ENCODE measurements around the gene TNIK.
"Not testable (repeated sequence)": the region's sequence is repeated elsewhere in the genome, so short reads cannot be mapped to it uniquely, and the experiment has no call there.

TNIK gene

DNA sequence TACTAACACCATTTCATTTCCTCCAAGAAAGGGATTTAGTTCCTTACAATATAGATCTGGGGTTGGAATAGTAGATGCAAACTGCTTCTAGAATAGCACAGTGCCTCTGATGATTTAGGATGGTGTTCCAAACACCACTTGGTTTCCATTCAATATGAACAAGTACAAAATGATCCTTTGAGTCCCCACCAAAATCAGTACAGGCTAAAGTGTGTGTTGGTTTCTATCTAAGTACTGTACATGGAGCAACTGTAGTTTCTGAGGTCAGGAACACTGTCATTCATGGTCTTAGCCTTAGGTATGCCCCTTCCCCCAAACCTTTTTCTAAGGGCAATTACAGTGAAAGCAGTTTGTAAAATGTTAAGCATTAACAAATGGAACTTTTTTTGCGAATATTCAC lies 162.3 kb downstream of the TNIK start:
- no peak for DNase-seq (ENCODE audit: insufficient read length)
- TF ChIP-seq TAF1 (IDR thresholded peaks at IDR 0.05; ENCODE audit: borderline replicate concordance, low read depth, low read length), result no peak
- no peak for TF ChIP-seq POLR2A (IDR thresholded peaks at IDR 0.05; ENCODE audit: low read depth, low read length)
- TF ChIP-seq POLR2AphosphoS5 (IDR thresholded peaks at IDR 0.05; ENCODE audit: low read depth, low read length), result no peak
- FAIRE-seq, result no peak

DNA sequence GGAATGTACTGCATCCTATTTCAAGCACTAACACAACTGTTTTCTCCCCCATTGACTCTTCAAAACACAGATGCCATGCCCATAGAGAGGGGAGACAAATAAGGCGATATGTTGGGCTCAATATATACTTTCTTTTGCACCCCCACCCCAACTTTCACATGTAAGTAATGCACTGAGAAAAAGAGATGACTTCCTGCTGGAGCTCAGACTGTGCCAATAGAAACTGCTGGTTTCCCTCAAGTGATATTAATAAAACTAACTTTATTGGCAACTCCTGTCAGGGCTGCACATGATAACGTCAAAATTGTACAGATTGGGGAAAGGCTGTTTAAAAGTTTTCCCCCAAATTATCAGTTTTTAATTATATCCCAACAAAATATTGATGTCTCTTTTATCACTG lies 163.0 kb downstream of the TNIK start:
- TF ChIP-seq POLR2A (IDR thresholded peaks at IDR 0.05; ENCODE audit: low read depth, low read length), result no peak
- TF ChIP-seq POLR2AphosphoS5 (IDR thresholded peaks at IDR 0.05; ENCODE audit: low read depth, low read length), result no peak
- TF ChIP-seq TAF1 (IDR thresholded peaks at IDR 0.05; ENCODE audit: borderline replicate concordance, low read depth, low read length), result no peak
- no peak for DNase-seq (ENCODE audit: insufficient read length)
- FAIRE-seq, result no peak

DNA sequence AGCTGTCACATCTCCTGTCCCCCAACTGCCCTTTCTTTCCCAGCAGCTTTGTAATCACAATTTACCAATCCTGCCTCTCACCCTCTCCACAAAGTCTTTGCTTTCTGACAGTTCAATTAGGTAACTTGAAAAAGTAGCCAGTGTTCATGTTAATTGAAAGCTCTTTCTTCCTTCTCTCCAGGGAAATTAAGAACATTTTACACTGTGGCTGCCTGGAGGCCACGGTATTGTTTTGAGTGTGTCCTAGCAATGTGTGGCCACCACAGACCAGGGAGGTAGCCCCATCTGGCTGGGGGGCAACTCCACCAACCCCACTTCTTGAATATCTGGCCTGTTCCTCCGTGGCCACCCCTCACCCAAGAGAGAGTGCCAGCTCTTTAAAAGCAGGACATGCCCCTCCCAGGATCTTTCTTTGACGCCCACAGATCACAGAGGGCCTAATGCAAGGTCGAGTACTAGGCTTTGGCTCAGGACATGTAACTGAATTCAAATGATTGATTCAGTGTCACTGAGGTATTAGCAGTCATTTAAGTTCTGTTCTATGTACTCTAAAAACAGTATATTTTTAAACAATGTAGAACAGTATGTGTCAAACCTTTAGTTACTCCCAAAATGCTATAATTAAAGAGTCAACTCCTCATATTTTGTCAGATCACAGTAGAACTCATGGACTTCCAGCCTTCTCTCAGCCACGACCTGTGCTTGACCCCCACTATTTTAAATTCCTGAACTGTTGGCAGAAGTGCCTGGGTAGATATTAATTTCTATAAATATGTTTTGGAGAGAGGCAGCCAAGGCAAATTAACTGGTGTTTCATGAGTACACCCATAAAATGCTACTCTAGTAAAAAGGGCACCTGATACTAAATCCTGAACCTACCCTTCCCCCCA lies 164.5 kb downstream of the TNIK start:
- DNase-seq (ENCODE audit: insufficient read length), result no peak
- peak; percentile 5 for FAIRE-seq
- TF ChIP-seq POLR2AphosphoS5 (IDR thresholded peaks at IDR 0.05; ENCODE audit: low read depth, low read length), result no peak
- no peak for TF ChIP-seq POLR2A (IDR thresholded peaks at IDR 0.05; ENCODE audit: low read depth, low read length)
- no peak for TF ChIP-seq TAF1 (IDR thresholded peaks at IDR 0.05; ENCODE audit: borderline replicate concordance, low read depth, low read length)

DNA sequence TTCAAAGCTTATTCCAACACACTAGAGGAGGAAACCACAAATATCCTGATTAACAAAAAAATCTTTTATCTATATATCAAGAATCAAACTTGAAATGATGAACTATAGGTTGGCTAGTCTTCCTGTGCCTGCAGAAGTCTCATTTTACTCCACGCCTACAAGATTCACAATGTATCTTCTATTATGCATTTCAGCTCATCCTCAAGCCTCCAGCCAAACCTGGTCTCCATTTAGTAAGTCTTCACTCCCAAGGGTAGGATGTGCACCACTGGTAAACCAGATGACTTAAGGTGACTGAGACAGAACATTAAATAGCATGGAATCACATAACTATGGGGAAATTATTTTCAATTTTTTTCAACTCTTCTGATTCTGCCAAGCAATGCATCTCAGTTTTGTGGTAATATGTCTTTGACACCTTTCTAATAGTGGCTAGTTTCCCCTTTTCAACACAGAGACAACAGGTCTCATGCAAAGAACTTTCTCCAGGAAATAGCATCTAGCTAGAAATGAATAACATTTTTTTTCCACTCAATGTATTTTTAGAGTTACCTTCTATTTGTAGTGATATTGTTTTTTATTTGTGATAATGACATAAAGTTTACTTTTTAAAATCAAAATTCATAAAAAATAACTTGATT lies 166.9 kb downstream of the TNIK start:
- TF ChIP-seq TAF1 (IDR thresholded peaks at IDR 0.05; ENCODE audit: borderline replicate concordance, low read depth, low read length) (no peak), POLR2AphosphoS5 (IDR thresholded peaks at IDR 0.05; ENCODE audit: low read depth, low read length) (no peak), POLR2A (IDR thresholded peaks at IDR 0.05; ENCODE audit: low read depth, low read length) (no peak)
- FAIRE-seq (peak; percentile 68), DNase-seq (ENCODE audit: insufficient read length) (no peak)

DNA sequence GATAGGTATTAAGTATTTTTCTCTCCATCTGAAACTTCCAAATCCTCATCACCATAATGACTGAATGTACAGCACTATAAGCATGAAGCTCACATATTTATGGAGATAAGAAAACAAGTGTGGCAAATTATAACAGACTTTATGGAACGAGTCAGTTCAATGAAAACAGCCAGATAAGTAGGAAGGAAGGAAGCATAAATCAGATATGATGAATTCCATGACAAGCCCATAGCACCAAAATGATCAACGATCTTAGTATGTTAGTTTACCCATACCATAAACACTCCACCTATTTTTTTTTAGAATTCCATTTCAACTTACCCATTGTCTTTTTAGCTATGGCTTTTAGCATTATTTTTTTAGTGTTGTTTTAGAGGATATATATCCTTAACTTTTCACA lies 169.5 kb downstream of the TNIK start:
- TF ChIP-seq POLR2A (IDR thresholded peaks at IDR 0.05; ENCODE audit: low read depth, low read length) (no peak), TAF1 (IDR thresholded peaks at IDR 0.05; ENCODE audit: borderline replicate concordance, low read depth, low read length) (no peak), POLR2AphosphoS5 (IDR thresholded peaks at IDR 0.05; ENCODE audit: low read depth, low read length) (no peak)
- FAIRE-seq, result no peak
- no peak for DNase-seq (ENCODE audit: insufficient read length)

DNA sequence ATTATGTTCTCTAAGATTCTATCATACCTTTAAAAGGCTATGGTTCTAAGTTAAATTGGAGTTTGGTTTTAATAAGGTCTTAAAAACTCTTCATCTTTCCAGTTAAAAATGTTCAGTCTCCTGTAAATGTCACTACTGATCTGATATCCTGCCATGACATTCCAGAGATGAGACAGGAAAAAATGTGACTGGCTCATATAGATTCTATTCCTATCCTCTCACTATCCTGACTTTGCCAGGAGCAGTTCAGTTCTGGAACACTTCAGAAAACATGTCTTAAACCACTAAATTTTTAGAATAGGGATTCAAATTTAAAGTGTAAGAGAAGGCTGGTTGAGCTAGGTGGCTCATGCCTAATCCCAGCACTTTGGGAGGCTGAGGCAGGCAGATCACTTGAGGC lies 170.9 kb downstream of the TNIK start:
- no peak for FAIRE-seq
- no peak for DNase-seq (ENCODE audit: insufficient read length)
- TF ChIP-seq POLR2A (IDR thresholded peaks at IDR 0.05; ENCODE audit: low read depth, low read length) (no peak), POLR2AphosphoS5 (IDR thresholded peaks at IDR 0.05; ENCODE audit: low read depth, low read length) (no peak), TAF1 (IDR thresholded peaks at IDR 0.05; ENCODE audit: borderline replicate concordance, low read depth, low read length) (no peak)

DNA sequence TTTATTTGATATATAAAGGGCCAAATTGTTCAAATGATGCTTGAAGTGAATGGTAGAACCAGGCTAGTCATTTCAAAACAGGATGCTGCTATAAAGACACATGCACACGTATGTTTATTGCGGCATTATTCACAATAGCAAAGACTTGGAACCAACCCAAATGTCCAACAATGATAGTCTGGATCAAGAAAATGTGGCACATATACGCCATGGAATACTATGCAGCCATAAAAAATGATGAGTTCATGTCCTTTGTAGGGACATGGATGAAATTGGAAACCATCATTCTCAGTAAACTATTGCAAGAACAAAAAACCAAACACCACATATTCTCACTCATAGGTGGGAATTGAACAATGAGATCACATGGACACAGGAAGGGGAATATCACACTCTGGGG lies 172.4 kb downstream of the TNIK start:
- not testable (repeated sequence) for FAIRE-seq; DNase-seq (ENCODE audit: insufficient read length)

DNA sequence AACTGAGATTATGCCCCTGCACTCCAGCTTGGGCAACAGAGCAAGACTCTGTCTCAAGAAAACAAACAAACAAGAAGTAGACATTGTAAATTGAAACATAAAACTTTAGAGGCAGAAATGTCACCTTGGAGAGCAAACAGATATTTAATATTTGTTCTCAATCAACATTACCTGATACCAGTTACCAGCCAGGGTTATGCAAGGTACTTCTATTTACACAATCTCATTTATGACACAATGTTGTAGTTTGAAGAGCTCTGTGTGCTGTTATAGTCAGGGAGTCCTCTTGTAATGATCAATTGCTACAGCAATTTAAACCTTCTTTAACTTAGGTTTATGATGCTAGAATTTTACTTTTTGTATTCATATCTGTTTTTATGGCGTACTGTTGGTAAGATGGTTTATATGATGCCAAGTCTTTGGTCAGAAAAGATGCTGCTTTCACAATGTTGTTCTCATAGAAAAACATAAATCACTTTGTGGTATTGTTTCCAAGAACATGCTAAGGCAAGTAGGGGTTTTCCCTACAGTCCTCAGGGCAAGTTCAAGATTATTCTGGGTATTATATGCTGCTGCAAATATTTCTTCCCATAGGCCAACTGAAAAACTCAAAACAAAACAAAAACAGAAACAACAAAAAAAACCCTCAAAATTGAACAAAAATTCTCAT lies 173.5 kb downstream of the TNIK start:
- FAIRE-seq, result peak; percentile 92

DNA sequence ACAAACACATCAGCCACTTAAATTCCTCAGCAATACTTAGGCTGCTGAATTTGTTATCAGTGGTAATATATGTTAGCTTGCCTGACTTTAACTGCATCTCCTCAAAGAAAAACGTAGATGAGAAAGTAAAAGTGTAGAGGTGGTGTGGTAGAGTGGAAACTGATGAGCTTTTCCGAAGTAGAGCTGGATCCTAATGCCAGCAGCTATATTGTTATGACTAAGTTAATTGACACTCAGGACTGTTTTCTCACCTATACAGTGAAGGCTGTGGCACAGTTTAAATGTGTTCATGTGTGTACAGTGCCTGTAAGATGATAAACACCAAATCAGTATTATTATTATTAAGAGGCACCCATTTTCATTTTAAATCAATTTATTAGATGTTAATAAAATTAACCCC lies 174.9 kb downstream of the TNIK start:
- FAIRE-seq, result peak; percentile 54
- TF ChIP-seq TAF1 (IDR thresholded peaks at IDR 0.05; ENCODE audit: borderline replicate concordance, low read depth, low read length) (no peak), POLR2AphosphoS5 (IDR thresholded peaks at IDR 0.05; ENCODE audit: low read depth, low read length) (no peak), POLR2A (IDR thresholded peaks at IDR 0.05; ENCODE audit: low read depth, low read length) (no peak)
- DNase-seq (ENCODE audit: insufficient read length), result no peak

More for the DNA sequence above, 173.5 kb downstream of the TNIK start:
- DNase-seq (ENCODE audit: insufficient read length), result no peak
- TF ChIP-seq POLR2AphosphoS5 (IDR thresholded peaks at IDR 0.05; ENCODE audit: low read depth, low read length) (no peak), TAF1 (IDR thresholded peaks at IDR 0.05; ENCODE audit: borderline replicate concordance, low read depth, low read length) (no peak), POLR2A (IDR thresholded peaks at IDR 0.05; ENCODE audit: low read depth, low read length) (no peak)

DNA sequence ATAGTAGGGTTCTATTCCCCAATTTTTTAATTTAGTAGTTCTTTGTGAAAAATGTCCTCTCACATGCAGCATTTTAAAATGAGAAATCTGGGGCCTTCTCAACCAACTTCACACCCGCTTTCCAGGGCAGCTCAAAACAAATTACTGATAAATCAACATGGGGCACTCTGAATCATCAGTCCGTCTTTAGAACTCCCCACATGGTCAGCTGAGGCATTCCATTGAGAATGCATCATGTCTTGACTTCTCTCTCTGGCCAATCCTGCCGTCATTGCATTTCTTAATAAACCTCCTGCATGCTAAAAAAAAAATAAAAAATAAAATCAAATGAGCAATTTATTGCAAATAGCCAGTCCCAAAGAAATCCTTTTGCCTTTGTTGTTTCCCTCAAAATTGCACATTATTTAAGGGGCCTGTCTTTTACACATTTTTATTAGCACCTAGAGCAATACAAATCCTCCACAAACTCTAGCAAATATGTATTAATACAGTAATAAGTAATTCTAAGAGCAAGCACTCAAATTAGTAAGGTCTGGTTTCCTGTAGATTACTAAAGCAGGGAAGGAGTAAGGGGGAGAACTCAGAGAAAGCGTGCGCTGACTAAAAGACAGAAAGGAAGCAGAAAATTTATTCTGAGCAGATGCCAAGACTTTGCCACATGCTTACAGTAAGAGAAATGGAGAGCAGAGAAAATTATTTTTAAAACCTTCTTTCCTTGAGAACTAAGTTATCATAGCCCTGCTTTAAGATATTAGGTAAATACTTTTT lies 175.7 kb downstream of the TNIK start:
- DNase-seq (ENCODE audit: insufficient read length) (no peak), FAIRE-seq (peak; percentile 74)

DNA sequence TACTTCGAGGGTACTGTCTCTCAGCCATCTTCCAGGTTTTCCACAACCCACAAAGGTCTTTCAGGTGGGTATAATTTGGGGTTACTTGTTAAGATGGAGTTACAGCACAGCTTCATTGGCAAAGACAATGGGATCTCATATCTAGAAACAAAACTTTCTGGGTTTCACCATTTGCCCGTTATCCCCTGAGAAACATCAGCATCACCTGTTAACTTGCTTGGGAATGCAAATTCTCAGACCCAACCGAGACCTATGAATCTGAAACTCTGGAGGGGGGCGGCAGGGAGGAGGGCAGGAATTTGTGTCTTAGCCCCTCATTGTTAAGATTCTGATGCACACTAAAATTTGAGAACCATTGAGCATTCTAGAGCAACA lies 176.4 kb downstream of the TNIK start:
- DNase-seq (ENCODE audit: insufficient read length) (no peak), FAIRE-seq (peak; percentile 93)
- TF ChIP-seq POLR2AphosphoS5 (IDR thresholded peaks at IDR 0.05; ENCODE audit: low read depth, low read length) (no peak), POLR2A (IDR thresholded peaks at IDR 0.05; ENCODE audit: low read depth, low read length) (no peak), TAF1 (IDR thresholded peaks at IDR 0.05; ENCODE audit: borderline replicate concordance, low read depth, low read length) (no peak)

More for the DNA sequence above, 175.7 kb downstream of the TNIK start:
- TF ChIP-seq POLR2A (IDR thresholded peaks at IDR 0.05; ENCODE audit: low read depth, low read length) (peak; percentile 37; the same call in 1 of the 2 replicates), TAF1 (IDR thresholded peaks at IDR 0.05; ENCODE audit: borderline replicate concordance, low read depth, low read length) (no peak)

Measured in GM12892 (cell line).